Measurements from ENCODE around the gene HCN2.

DNA sequence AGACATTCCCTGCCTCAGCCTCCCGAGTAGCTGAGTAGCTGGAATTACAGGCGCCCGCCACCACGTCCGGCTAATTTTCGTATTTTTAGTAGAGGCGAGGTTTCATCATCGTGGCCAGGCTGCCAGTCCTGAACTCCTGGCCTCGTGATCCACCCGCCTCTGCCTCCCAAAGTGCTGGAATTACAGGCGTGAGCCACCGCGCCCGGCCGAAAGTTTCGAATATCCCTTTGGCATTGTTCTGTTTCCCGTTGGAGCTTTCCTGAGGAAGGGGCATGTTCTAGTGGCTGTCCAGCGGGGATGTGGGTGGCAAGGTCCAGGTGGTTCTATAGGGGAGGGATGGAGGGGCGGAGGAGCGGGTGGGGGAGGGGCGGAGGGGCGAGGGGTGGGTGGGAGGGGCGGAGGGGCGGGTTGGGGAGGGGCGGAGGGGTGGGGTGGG is 19.4 kb upstream of the HCN2 start:
- TF ChIP-seq ZNF274 (IDR thresholded peaks at IDR 0.05; ENCODE audit: low read length), result no peak
- TF ChIP-seq ZNF274 (tag by site-specific recombination; IDR thresholded peaks at IDR 0.05; ENCODE audit: borderline replicate concordance), result no peak
- TF ChIP-seq ZNF658 (tag by site-specific recombination; IDR thresholded peaks at IDR 0.05), result no peak
- TF ChIP-seq, protein P1, sequence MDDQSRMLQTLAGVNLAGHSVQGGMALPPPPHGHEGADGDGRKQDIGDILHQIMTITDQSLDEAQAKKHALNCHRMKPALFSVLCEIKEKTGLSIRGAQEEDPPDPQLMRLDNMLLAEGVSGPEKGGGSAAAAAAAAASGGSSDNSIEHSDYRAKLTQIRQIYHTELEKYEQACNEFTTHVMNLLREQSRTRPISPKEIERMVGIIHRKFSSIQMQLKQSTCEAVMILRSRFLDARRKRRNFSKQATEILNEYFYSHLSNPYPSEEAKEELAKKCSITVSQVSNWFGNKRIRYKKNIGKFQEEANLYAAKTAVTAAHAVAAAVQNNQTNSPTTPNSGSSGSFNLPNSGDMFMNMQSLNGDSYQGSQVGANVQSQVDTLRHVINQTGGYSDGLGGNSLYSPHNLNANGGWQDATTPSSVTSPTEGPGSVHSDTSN (CRISPR knock-in tag; IDR thresholded peaks at IDR 0.05), result no peak
- no peak for TF ChIP-seq ZBTB8A (tag by site-specific recombination; IDR thresholded peaks at IDR 0.05)
